A549 (cell line): ENCODE results near the gene ACER2.

Source experiments
- CTCF ChIP-seq: fragments of >200 bp; sonication (Bioruptor Twin); formaldehyde crosslinking; IDR thresholded peaks from 3 replicates; pipeline ENCODE4 v1.5.1; 2016
- EHMT2 ChIP-seq: fragments of 200-600 bp; sonication (generic); IDR thresholded peaks from 2 replicates; pipeline ENCODE4 v1.6.1; 2016; ENCODE audit warnings: antibody characterized with exemption, low read depth, mild to moderate bottlenecking, moderate library complexity
- EP300 ChIP-seq, 2 experiments: fragments of >200 bp; sonication (Bioruptor Twin); formaldehyde crosslinking; IDR thresholded peaks; 2 replicates in 1 of 2; 3 replicates in 1 of 2; pipeline ENCODE4 v1.6.1; 2016 to 2017
- GATA3 ChIP-seq: IDR thresholded peaks from 2 replicates; pipeline ENCODE4 v1.6.1; 2012; ENCODE audit warnings: borderline replicate concordance
- HES2 ChIP-seq: fragments of >200 bp; sonication (Bioruptor Twin); formaldehyde crosslinking; IDR thresholded peaks from 2 replicates; pipeline ENCODE4 v1.6.1; 2016
- JUNB ChIP-seq: fragments of >200 bp; sonication (Bioruptor Twin); formaldehyde crosslinking; IDR thresholded peaks from 2 replicates; pipeline ENCODE4 v1.6.1; 2016
- NFE2L2 ChIP-seq: fragments of 150-350 bp; conservative IDR thresholded peaks from 2 replicates; pipeline ENCODE4 v1.6.1; 2014; ENCODE audit warnings: low read length
- PBX3 ChIP-seq: IDR thresholded peaks from 2 replicates; pipeline ENCODE4 v1.6.1; 2012
- RARB ChIP-seq: fragments of 250-450 bp; sonication (Bioruptor Pico); IDR thresholded peaks from 2 replicates; pipeline ENCODE4 v1.8.0; 2021; ENCODE audit warnings: mild to moderate bottlenecking, moderate library complexity
- USF2 ChIP-seq: fragments of 450-650 bp; IDR thresholded peaks from 2 replicates; pipeline ENCODE4 v1.6.1; 2014; ENCODE audit warnings: antibody characterized with exemption
- TF ChIP-seq, protein P1 (sequence below): IDR thresholded peaks from 2 replicates; pipeline ENCODE4 v1.6.1; 2012

DNA sequence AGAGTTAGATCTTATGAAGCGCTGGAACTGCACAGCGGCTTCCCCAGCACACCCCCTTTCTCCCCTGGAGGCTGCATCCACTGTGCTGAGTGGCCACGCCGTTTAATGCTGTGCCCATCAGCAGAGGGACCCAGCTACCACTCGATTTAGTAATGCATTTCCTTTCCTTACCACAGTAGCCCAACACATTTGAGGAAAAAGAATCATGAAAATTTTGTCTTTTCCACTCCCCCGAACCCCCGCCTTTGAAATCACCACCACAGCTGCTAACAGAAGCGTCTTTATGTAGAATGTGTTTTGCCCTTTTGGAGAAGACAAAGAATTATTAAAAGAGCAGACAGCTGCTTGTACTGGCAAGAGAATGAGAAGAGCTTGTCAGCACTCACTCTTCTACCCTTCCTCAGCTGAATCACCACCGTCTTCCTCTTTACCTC, 73.2 kb downstream of the ACER2 start:
- TF ChIP-seq RARB (CRISPR knock-in tag), result no peak
- TF ChIP-seq USF2, result no peak
- no peak for TF ChIP-seq CTCF
- no peak for TF ChIP-seq HES2
- TF ChIP-seq JUNB, result no peak
- no peak for TF ChIP-seq EP300 (IDR thresholded peaks at IDR 0.05)
- TF ChIP-seq PBX3, result no peak
- TF ChIP-seq, protein P1, sequence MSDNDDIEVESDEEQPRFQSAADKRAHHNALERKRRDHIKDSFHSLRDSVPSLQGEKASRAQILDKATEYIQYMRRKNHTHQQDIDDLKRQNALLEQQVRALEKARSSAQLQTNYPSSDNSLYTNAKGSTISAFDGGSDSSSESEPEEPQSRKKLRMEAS, result no peak
- no peak for TF ChIP-seq GATA3
- TF ChIP-seq EHMT2, result no peak
- TF ChIP-seq NFE2L2, result no peak
